Measurements from ENCODE around the gene C1QL1.

C1QL1 gene

GRCh38 chr17:44968225-44969143 lies at the start of gene C1QL1:
C1QL1 (minus strand) TSS chr17:44968303; CDS start chr17:44968048, 255 bp downstream.
- DNase-seq = peak; percentile 79

- DNase-seq = no peak
These were observed 48.7 kb upstream of the C1QL1 start for GRCh38 chr17:45016823-45017222.

- DNase-seq = no peak
These were observed 48.1 kb upstream of the C1QL1 start for GRCh38 chr17:45016237-45016636.

DNA sequence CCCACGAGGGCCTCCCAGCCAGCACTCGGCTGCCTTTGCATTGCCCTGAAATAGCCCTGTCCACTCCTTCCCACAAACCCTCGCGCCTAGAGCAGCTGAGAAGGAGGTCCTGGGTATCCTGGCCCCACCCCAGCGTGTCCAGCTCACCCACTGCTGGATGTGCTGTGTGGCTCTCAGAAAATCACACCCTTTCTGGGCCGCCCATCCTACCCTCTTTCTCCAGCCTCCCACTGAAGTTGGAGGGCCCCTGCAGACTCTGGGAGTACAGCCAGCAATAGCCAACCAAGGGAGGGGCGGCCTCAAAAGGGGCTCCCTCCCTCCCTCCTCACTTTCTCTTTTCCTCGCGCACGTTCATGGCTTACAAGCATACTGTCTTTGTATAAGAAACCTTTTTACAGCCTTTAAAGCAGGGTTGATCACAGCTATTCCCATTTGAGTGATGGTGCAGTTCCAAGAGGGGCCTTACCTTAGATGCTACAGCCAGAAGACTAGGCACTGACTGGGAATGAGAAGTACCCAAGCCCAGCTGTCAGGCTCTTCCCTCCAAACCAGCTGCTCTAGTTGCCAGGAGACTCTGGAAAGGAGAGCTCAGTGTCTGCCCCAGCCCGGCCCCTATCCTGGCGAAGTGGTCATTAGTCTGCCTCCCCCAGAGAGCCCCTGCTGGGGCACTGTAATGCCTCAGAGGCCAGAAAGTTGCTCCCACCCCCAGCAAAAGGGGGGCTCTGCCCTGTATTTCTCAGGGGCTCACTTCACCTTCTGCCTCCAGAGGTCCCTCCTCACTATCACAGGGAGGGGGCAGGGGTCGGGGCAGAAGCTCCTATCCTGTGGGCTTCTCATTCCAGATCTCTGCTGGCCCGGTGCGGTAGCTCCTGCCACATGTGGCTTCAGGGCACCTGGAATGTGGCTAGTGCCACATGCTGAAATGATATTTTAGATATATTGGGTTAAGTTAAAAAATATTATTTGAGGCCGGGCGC lies 45.2 kb upstream of the C1QL1 start:
- DNase-seq = no peak

DNA sequence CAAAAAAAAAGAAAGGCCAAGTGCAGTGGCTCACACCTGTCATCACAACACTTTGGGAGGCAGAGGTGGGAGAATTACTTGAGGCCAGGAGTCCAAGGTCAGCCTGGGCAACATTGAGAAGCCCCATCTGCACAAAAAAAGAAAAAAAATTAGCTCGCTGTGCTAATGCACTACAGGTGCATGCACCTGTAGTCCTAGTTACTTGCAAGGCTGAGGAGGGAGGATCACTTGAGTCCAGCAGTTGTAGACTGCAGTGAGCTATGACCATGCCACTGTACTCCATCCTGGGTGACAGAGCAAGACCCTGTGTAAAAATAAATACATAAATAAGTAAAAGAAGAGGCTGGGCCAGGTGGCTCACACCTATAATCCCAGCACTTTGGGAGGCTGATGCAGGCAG lies 43.7 kb upstream of the C1QL1 start:
- DNase-seq = no peak

- no peak for DNase-seq
These were observed 41.8 kb upstream of the C1QL1 start for GRCh38 chr17:45009676-45010467.

DNA sequence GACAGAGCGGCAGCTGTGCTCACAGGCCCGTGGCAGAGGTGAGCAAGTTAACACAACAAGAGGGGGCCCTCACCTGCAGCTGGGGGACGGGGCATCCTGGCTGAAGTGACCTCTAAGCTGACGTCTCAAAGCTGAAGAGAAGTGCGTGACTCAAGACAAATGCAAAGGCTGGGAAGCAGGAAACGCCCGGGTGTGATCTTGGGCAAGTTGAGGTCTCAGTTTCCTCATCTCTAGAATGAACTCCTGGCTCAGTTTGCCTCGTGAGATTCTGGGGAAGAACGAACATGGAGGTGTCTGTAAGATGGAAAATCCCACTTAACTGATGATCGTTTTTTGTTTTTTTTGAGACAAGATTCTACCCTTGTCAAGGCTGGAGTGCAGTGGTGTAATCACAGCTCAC lies 40.1 kb upstream of the C1QL1 start:
- DNase-seq = no peak

DNA sequence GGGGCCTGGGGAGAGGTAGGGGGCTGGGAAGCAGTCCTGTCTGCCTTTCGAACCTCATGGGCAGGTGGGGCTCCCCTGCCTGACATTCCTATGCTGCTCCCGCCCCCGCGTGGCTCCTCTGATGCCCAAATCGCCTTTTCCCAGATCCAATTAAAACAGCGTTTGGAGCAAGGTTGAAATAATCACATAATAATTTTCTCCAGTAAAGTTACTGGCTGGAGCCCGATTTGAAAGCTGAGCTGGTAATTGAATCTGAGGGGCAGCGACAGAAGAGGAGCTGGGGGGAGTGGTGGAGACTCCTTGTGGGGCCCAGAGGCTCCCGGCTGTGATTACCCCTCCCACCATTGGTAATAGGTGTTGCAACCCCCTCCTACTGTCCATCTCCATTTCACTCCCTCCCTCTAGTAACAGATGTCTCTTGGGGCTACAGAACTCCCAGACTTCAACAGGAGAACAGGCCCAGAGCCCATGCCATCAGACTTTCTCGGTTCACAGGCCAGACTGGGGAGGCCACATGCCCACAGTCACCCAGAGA lies 38.9 kb upstream of the C1QL1 start:
- no peak for DNase-seq

GRCh38 chr17:45005700-45006099 lies 37.6 kb upstream of the C1QL1 start:
- no peak for DNase-seq

- DNase-seq = no peak
These were observed 36.3 kb upstream of the C1QL1 start for GRCh38 chr17:45004388-45004787.

GRCh38 chr17:45003877-45004276 lies 35.8 kb upstream of the C1QL1 start:
- no peak for DNase-seq

DNA sequence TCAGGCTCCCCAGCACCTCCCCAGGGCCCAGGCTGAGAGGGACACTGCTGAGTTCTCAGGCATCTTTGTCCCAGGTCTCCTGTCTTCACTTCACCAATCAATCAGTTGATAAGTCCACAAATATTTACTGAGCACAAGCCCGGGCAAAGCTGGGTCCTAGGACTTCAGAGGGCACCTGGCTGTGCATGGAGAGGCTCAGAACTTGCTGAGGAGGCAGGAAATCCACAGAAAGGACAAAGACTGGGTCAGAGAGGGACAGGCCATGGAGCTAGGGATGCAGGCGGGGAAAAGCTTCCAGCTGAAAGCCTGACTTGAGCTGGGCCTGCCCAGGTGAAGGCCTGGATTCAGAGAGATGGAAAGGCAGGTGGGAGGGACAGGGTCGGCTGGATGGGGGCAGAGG lies 33.2 kb upstream of the C1QL1 start:
- no peak for DNase-seq

DNA sequence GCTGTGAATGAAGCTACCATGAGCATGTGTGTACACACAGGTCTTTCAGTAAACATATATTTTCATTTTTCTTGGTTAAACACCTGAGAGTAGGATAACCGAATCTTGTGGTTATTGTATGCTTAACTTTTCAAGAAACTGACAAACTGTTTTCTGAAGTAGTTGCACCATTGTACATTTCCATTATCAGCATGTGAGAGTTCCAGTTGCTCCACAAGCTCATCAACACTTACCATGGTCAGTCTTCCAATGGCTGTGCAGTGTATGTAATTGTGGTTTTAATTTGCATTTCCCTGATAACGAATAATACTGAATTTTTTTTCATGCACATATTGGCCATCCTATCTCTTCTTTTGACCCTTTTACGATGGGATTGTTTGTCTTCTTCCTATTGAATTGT lies 31.3 kb upstream of the C1QL1 start:
- DNase-seq = no peak

GRCh38 chr17:44998646-44999045 lies 30.5 kb upstream of the C1QL1 start:
- DNase-seq = no peak

- no peak for DNase-seq
These were observed 29.8 kb upstream of the C1QL1 start for GRCh38 chr17:44997733-44998520.

DNA sequence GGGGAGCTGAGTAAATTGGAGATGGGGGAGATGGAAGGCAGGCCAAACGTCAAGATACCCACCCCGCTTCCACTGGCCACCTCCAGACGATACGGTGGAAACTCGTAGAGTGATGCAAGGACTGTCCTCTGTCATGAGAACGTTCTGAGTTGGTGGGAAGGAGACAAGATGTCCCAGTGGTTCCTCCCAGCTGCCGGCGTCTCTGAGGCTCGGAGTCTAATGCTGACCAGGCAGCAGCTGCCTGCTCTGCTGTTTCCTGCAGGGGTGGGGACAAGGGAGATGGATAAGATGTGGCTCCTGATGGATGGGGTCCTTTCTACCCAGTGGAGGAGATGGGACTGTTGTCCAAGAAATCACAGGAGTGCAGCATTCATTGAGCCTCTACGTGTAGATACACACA lies 28.2 kb upstream of the C1QL1 start:
- DNase-seq = no peak

- DNase-seq = no peak
These were observed 27.4 kb upstream of the C1QL1 start for GRCh38 chr17:44995436-44996001.

DNA sequence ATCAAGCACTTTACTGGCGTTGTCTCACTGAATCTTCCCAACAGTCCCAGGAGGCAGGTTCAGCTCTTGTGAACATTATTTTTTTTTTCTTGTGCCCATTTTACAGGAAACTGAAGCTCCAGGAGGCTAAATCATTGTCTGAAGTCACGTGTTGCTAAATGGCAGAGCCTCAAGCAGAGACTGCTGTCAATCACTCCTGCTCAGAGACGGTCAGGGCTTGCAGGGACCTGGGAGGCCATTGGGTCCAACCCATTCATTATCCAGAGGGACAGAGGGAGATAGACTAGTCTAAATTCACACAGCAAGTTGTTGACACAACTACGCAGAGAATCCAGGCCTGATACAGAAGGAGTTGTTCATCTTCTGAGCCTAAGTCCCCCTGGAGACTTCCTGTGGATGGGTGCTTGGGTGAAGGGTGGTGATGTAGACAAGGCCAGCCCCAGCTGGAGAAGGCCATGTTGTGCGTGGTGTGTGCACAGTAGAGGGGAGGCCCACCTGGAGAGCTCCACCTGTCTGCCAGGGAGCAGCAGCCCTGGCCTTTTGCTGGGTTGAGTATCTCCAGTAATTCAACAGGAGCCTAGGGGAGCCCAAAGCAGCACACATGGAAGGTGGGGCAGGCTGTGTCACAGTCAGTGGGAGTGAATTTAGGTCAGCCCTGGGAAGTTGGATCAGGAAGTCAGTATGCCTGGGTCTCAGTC lies 24.3 kb upstream of the C1QL1 start:
- DNase-seq = no peak

DNA sequence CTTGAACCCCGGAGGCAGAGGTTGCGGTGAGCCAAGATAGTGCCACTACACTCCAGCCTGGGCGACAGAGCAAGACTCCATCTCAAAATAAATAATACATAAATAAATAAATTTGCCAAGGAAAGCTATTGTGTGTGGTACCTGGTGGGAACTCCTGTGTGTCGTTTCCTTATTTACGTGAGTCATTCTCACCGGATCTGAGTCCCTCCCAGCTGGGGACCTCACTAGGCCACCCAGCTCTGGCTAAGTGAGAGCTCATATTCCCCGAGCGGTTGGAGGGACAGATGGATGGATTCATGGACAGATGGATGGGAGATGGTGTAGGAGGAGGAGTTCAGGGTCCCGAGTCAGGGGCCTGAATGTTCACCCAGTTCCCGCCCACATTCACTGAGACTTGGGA lies 22.9 kb upstream of the C1QL1 start:
- DNase-seq = no peak

GRCh38 chr17:44989552-44990138 lies 21.5 kb upstream of the C1QL1 start:
- no peak for DNase-seq

Data from activated T-cell treated with anti-CD3 and anti-CD28 coated beads for 4 hours (primary cell).